ENCODE measurements around the gene PAX4.

PAX4 gene

DNA sequence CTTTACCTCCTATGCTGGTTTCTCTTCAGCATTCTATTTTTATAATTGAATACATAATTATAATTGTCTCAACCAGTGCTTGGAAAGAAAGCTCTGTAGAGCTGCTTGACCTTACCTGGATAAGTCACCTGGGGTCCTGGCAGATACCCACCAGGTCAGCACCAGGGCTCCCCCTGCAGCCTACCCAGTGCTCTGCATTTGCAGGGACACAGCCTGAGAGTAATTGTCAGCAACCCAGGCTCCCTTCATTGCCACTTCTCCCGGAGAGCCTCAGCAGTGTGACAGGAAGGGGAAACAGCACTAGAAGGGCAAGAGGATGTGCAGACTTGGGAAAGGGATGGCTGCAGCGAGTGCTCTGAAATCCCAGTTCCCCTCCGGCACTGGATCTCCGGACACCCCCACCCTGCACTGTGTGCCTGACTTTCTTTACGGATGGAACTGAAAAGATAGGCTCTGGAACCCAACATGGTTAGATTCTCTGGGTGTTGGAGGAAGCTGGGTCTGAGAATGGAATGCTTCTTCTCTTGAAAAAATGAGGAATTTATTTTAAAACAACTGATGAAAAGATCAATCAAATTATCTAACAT, 11.4 kb upstream of the PAX4 start:
- in situ Hi-C loops (cut with MboI; ENCODE audit: low sequenced_read_pairs): no loop called here

DNA sequence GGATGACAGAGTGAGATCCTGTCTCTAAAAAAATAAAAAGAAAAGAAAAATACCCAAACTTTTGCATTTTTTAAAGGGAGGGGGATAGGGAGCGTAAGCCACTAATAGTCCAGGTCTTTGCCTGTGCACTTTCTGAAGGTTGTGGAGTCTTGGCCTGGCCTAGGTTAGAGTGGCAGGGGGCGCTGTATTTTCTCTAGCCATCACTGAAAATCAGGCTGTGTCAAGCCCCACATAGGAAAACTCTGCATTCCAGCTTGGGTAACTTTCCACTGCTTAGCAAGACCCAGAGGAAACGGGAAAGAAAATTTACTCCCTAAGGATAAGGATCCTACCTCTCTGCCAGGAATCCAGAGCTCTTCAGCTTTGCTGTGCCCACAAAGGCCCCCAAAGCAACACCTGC, 10.5 kb upstream of the PAX4 start:
- in situ Hi-C loops (cut with MboI; ENCODE audit: low sequenced_read_pairs): no loop called here

DNA sequence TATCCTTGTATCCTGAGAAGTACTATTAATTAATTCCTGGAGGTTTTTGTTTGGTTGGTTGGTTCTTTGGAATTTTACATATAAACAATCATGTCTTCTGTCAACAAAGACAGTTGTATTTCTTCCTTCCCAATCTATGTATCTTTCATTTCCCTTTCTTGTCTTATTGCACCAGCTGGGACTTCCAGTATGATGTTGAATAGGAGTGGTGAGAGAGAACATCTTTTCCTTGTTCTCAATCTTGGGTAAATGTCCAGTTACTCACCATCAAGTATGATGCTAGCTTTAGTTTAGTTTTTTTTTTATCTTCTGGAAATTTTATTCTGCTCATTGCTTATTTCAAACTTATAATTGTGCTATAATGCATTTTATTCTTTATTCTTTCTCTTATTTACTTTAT, 7.4 kb upstream of the PAX4 start:
- in situ Hi-C loops (cut with MboI; ENCODE audit: low sequenced_read_pairs): no loop called here

- in situ Hi-C loops (cut with MboI; ENCODE audit: low sequenced_read_pairs): no loop called here
These were observed 2.7 kb upstream of the PAX4 start for GRCh38 chr7:127620406-127621233.

GRCh38 chr7:127619681-127620405, 1.9 kb upstream of the PAX4 start:
- in situ Hi-C loops (cut with MboI; ENCODE audit: low sequenced_read_pairs): no loop called here

DNA sequence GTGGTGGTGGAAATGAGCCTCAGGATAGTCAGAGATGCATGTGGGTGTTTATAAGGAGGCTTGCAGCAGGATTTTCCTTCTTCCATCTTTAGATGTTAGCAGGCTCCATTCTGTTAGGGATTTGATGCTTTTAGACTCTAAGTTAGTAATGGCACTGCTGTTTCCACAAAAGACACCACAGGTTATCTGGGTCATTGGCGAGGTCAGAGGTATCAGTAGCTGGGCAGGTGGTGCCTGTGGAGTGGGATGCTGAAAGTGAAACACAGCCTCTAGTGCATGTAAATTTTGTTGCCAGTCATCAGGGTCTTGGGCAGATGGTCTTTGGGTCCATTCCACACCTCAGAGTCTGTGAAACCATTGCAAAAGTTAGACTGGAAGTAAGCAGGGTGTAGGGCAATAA, 833 bp upstream of the PAX4 start:
- in situ Hi-C loops (cut with MboI; ENCODE audit: low sequenced_read_pairs): no loop called here

DNA sequence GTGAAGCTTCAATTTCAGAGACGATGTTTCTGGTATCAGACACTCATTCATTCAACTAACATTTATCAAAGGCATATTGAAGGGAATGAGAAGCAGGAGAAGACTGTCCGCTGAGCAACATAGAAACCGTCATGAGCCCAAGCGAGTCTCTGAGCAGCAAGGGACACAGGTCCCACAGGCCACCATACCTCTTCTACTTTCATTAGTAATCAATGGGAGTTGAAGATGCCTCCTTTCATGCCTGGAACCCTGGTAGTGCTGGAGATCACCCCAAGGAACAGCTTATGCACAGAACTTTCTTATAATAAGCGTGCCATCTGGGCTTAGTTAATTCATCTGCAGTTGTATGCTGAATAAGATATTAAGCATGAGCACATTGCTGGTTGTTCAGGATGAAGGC, 1.2 kb downstream of the PAX4 start:
- in situ Hi-C loops (cut with MboI; ENCODE audit: low sequenced_read_pairs): no loop called here

- in situ Hi-C loops (cut with MboI; ENCODE audit: low sequenced_read_pairs): no loop called here
These were observed 5.7 kb downstream of the PAX4 start for GRCh38 chr7:127612263-127612662.

- in situ Hi-C loops (cut with MboI; ENCODE audit: low sequenced_read_pairs): no loop called here
These were observed 8.6 kb downstream of the PAX4 start for GRCh38 chr7:127609297-127609696.

DNA sequence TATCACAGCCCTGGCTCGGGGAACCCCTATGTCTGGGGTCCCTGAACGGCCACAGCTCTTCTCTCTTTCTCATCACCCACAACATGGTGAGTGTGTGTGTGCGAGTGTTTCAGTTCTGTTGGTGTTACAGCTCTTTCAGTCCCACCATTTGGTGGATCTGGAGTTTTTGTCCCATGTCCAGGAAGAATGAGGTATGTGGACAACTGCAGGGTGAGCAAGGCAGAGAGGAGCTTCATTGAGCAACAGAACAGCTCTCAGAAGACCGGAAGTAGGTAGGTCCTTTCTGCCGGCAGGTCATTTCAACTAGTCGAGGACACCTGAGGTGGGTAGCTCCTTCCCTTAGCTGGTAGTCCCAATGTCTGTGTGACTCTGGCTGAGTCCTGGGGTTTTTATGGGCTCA, 9.5 kb downstream of the PAX4 start:
- in situ Hi-C loops (cut with MboI; ENCODE audit: low sequenced_read_pairs): no loop called here

- in situ Hi-C loops (cut with MboI; ENCODE audit: low sequenced_read_pairs): no loop called here
These were observed 17.1 kb downstream of the PAX4 start for GRCh38 chr7:127600885-127601284.

DNA sequence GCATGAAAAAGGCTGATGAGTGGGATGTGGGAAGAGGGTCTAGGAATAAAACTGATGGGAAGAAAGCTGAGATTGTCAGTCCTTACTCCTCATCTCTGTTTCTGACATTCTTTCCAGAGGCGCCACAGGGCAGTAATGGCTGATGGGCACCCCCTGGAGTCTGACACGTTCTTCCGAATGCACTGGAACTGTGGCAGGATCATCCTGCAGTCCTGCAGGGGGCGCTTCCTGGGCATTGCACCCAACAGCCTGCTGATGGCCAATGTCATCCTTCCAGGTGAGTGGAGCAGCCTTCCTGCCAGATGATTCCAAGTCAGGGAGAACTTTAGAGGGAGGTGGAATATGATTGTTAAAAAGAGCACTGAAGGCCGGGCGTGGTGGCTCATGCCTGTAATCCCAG, 19.6 kb downstream of the PAX4 start:
- in situ Hi-C loops (cut with MboI; ENCODE audit: low sequenced_read_pairs): no loop called here

DNA sequence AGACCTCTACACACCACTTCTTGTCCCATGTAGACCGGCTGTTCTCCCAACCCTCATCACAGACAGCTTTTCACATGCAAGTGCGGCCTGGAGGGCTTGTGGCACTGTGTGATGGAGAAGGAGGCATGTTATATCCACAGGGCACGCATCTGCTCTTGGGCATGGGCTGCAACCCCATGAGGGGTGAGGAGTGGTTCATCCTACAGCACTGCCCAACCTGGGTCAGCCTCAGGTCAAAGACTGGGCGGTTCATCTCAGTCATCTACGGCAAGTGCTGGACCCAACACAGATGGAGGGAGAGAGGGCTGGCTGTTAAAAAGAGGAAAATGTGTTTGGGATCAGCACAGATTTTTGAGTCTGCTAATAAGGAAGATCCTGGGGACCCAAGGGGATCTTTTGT, 22.2 kb downstream of the PAX4 start:
- in situ Hi-C loops (cut with MboI; ENCODE audit: low sequenced_read_pairs): no loop called here

- in situ Hi-C loops (cut with MboI; ENCODE audit: low sequenced_read_pairs): no loop called here
These were observed 23.5 kb downstream of the PAX4 start for GRCh38 chr7:127594490-127594889.

- in situ Hi-C loops (cut with MboI; ENCODE audit: low sequenced_read_pairs): no loop called here
These were observed 25.4 kb downstream of the PAX4 start for GRCh38 chr7:127592550-127592949.

GRCh38 chr7:127591591-127591990, 26.4 kb downstream of the PAX4 start:
- in situ Hi-C loops (cut with MboI; ENCODE audit: low sequenced_read_pairs): no loop called here

DNA sequence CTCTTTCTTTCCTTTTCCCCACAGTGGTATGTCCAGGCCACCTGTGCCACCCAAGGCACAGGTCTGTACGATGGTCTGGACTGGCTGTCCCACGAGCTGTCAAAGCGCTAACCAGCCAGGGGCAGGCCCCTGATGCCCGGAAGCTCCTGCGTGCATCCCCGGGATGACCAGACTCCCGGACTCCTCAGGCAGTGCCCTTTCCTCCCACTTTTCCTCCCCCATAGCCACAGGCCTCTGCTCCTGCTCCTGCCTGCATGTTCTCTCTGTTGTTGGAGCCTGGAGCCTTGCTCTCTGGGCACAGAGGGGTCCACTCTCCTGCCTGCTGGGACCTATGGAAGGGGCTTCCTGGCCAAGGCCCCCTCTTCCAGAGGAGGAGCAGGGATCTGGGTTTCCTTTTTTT, 26.8 kb downstream of the PAX4 start:
- in situ Hi-C loops (cut with MboI; ENCODE audit: low sequenced_read_pairs): no loop called here

DNA sequence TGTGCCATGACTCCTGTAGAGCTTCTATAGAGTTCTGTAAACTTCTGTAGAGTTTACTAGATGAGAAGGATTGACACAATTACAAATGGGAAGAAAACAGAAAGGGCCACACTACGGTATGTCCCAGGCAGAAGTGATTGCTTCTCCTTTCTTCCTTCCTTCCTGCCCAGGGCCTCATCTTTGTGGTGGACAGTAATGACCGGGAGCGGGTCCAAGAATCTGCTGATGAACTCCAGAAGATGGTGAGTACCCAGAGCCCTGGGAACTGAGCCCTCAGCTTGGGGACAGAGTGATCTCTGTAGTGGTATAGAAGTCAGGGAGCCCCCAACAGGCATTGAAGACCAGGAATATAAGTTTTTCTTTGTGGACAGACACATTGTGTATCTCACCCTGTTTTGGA, 28.0 kb downstream of the PAX4 start:
- in situ Hi-C loops (cut with MboI; ENCODE audit: low sequenced_read_pairs): no loop called here

- in situ Hi-C loops (cut with MboI; ENCODE audit: low sequenced_read_pairs): no loop called here
These were observed 29.1 kb downstream of the PAX4 start for GRCh38 chr7:127588697-127589482.

- in situ Hi-C loops (cut with MboI; ENCODE audit: low sequenced_read_pairs): no loop called here
These were observed 29.8 kb downstream of the PAX4 start, which contains the start of gene ARF5 for GRCh38 chr7:127588019-127588696. TSS of gene ARF5 (plus strand) at chr7:127588411. CDS start at chr7:127588499, 88 bp downstream.

DNA sequence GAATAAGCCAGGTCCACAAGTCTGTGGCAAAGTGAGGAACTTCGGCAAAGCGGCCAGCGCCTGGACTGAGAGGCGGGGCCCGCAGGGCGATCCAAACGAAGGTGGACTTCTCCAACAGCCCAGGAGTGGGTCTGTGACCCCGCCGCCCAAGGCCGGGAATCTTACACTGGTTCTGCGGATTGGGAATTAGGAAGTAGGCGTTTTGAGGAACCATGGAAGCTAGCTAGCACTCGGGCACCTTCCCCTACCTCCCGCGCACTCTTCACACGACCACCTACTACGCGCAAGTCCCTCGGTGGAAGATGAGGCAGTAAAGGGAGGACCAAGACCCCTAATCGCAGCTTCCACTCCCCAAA, 30.3 kb downstream of the PAX4 start:
- in situ Hi-C loops (cut with MboI; ENCODE audit: low sequenced_read_pairs): no loop called here
